Adrenal gland (tissue), 12 donors: ENCODE measurements around the gene NIPAL1. TPM values are rescaled to one million over a fixed set of nuclear protein-coding genes. Genes with fewer than 3 reads are reported as not detected.

Experiments
- DNase-seq, 7 donors: peaks; one replicate each; pipeline ENCODE4 v3.0.0-alpha.2; 2019 to 2020
- H3K27ac ChIP-seq, 5 donors: fragments of 200-600 bp; sonication (generic) in 4 of 5; 1 replicate in 3 of 5; 2 replicates in 2 of 5; pipeline versions ENCODE4 v1.5.1 to v1.8.0; 2016 to 2020; ENCODE audit warnings: mild to moderate bottlenecking in 1 of 5
- H3K27me3 ChIP-seq: fragments of 200-600 bp; 2 replicates; pipeline ENCODE4 v1.8.0; 2021
- H3K36me3 ChIP-seq, 2 donors: fragments of 200-600 bp; replicated peaks in 1 of 2; 1 replicate in 1 of 2; 2 replicates in 1 of 2; pipeline versions ENCODE4 v1.5.1 to v1.8.0; 2018 to 2022
- H3K4me1 ChIP-seq, 2 donors: fragments of 200-600 bp; replicated peaks in 1 of 2; 1 replicate in 1 of 2; 2 replicates in 1 of 2; pipeline versions ENCODE4 v1.5.1 to v1.8.0; 2018 to 2021
- H3K4me3 ChIP-seq, 4 donors: fragments of 200-600 bp; sonication (generic) in 3 of 4; one replicate each; pipeline ENCODE4 v1.5.1; 2016 to 2018
- H3K9me3 ChIP-seq, 3 donors: fragments of 200-600 bp; sonication (generic) in 1 of 3; replicated peaks in 1 of 3; 1 replicate in 2 of 3; 2 replicates in 1 of 3; pipeline versions ENCODE4 v1.5.1 to v1.8.0; 2016 to 2021
- POLR2A ChIP-seq, 2 donors: fragments of 450-650 bp; IDR thresholded peaks; one replicate each; pipeline ENCODE4 v1.6.1; 2017; ENCODE audit warnings: antibody characterized with exemption in 2 of 2, mild to moderate bottlenecking in 2 of 2, moderate library complexity in 1 of 2
- WGBS, 4 donors: extraction: QIAGEN DNeasy Blood & Tissue Kit in 2 of 4; methylation state at CpG; one replicate each; pipeline versions ENCODE4 v1.1.5 to v1.1.7; 2013 to 2017; 5-methylcytosine and 5-hydroxymethylcytosine counted together
- intact Hi-C, 2 donors: fragments of 100-400 bp; cut with DNase I; formaldehyde crosslinking; loops; one replicate each; pipeline versions ENCODE4 v1.14.1 to v1.15.0; 2022 to 2023
- polyA plus RNA-seq, 3 donors: library from polyadenylated mRNA; stranded (reverse); fragments of 200-250 nt in 2 of 3; fragments of 350-450 nt in 1 of 3; fragmentation: Illumina TruSeq in 1 of 3; extraction: RNeasy Lipid Tissue Mini Kit (QIAGEN cat#74804) in 1 of 3; gene quantifications; one replicate each; pipeline ENCODE4 v1.2.3, GENCODE V29; 2013 to 2014
- total RNA-seq, 9 donors: library from RNA; depleted of rRNA in 4 of 9; stranded (reverse); fragments of >200 nt in 4 of 9; fragments of 120-200 nt in 1 of 9; fragmentation: NEBNext Ultra II Directional in 1 of 9; extraction: Animal tissue kit (Norgen Biotek cat#: 25700) in 1 of 9; gene quantifications; one replicate each; pipeline versions ENCODE4 v1.1.0 to v1.2.4, GENCODE V29; 2013 to 2023
- TF ChIP-seq, protein P1 (sequence below), 6 experiments: fragments of 450-650 bp in 4 of 6; fragments of 200-600 bp in 2 of 6; sonication (generic) in 1 of 6; IDR thresholded peaks; 1 replicate in 5 of 6; 2 replicates in 1 of 6; pipeline versions ENCODE4 v1.5.1 to v1.8.0; 2016 to 2021; ENCODE audit warnings: antibody characterized with exemption in 6 of 6, mild to moderate bottlenecking in 2 of 6, moderate library complexity in 1 of 6
- donor health status: healthy with polysubstance abuse.
- donor health status: Bipolar disorder and iron deficiency.
- donor health status: DM: yes; HTN: yes; CAD: no.
- donor health status: DM: no; HTN: no; CAD: no.
- donor health status: DM: no; HTN: no; CAD: no.
- donor health status: DM: yes; HTN: yes; CAD: no.

Gene NIPAL1
- total and polyA plus RNA-seq, 12 donors: 0.03 to 1.5 (median 0.75) TPM; not detected in 1

DNA sequence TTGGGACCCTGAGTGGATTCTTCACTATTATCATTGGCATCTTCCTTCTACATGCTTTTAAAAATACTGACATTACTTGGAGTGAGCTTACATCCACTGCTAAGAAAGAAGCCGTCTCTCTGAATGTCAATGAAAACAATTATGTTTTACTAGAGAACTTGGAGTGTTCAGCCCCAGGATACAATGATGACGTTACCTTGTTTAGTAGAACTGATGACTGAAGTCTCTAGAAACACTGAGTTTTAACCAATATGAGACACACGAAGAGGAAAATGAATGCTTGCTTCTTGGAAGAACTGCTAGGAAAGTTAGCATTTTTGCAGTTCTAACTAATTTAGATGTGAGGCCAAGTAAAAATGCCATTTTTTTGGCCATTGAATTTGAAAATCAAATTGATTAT, 19.4 kb downstream of the NIPAL1 start:
- 89 to 92% (median 91%) methylated on average over 3 of the region's 3 CpGs for WGBS, 4 donors
- Histone ChIP-seq H3K4me1 (peaks cover 6 to 8% of the 10 kb centered on the region in 2 donors), H3K9me3 (no peaks in the 10 kb centered on the region), H3K36me3 (no peaks in the 10 kb centered on the region), H3K27me3 (no peaks in the 10 kb centered on the region), H3K4me3 (no peak overlapping the region), H3K27ac (no peak overlapping the region)
- no peak for DNase-seq
- intact Hi-C loops: no loop called here
- TF ChIP-seq, protein P1, sequence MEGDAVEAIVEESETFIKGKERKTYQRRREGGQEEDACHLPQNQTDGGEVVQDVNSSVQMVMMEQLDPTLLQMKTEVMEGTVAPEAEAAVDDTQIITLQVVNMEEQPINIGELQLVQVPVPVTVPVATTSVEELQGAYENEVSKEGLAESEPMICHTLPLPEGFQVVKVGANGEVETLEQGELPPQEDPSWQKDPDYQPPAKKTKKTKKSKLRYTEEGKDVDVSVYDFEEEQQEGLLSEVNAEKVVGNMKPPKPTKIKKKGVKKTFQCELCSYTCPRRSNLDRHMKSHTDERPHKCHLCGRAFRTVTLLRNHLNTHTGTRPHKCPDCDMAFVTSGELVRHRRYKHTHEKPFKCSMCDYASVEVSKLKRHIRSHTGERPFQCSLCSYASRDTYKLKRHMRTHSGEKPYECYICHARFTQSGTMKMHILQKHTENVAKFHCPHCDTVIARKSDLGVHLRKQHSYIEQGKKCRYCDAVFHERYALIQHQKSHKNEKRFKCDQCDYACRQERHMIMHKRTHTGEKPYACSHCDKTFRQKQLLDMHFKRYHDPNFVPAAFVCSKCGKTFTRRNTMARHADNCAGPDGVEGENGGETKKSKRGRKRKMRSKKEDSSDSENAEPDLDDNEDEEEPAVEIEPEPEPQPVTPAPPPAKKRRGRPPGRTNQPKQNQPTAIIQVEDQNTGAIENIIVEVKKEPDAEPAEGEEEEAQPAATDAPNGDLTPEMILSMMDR (IDR thresholded peaks at IDR 0.05): no peak
- TF ChIP-seq POLR2A (IDR thresholded peaks at IDR 0.05): no peak

DNA sequence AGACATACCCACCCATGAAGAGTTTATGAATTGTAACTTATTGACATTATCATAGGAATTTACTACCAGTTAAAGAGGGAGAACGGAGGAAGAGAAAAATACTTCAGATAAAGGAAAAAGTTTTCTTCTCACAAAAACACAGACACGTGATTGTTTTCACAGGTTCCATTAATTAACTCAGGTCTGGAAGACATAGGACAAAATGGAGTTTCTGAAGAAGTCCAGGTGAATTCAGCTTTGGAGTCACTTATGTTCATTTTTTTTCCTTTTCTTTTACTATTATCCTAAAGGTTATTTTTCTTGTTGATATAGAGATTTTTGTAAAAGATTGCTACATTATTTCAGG, 20.5 kb downstream of the NIPAL1 start:
- intact Hi-C loops: no loop called here
- DNase-seq: no peak
- TF ChIP-seq, protein P1 (IDR thresholded peaks at IDR 0.05): no peak
- no peak for TF ChIP-seq POLR2A (IDR thresholded peaks at IDR 0.05)
- no peak overlapping the region for H3K27ac ChIP-seq
- WGBS, 4 donors: 68 to 82% (median 70%) methylated on average over 2 of the region's 2 CpGs
- no peak overlapping the region for H3K4me3 ChIP-seq
- H3K4me1 ChIP-seq: peaks cover 6 to 7% of the 10 kb centered on the region in 2 donors
- H3K27me3 ChIP-seq: no peaks in the 10 kb centered on the region
- no peaks in the 10 kb centered on the region for H3K36me3 ChIP-seq
- H3K9me3 ChIP-seq: no peaks in the 10 kb centered on the region

DNA sequence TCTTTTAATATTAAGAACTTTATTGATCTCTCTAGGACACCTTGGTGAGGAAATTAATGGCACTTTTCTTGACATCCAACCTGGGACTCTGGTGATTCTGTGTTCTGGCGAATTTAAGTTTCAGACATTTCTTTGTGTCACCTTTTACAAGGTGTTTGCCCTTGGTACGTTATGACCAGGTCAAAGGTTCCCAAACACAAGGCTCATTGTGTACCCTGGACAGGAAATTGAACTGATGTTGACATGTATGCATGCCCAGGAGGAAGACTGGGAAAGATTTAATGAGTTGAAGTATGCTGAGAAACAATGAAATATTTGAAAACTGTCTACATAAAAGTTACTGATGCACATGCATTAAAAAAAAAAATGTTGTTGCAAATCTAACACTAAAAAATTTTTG, 22.1 kb downstream of the NIPAL1 start:
- no peaks in the 10 kb centered on the region for H3K4me1 ChIP-seq
- no peak for DNase-seq
- H3K36me3 ChIP-seq: no peaks in the 10 kb centered on the region
- H3K27me3 ChIP-seq: no peaks in the 10 kb centered on the region
- no peak overlapping the region for H3K27ac ChIP-seq
- 7 to 13% (median 11%) methylated on average over 2 of the region's 2 CpGs for WGBS, 4 donors
- intact Hi-C loops: no loop called here
- no peak overlapping the region for H3K4me3 ChIP-seq
- TF ChIP-seq, protein P1 (IDR thresholded peaks at IDR 0.05): no peak
- no peak for TF ChIP-seq POLR2A (IDR thresholded peaks at IDR 0.05)
- no peaks in the 10 kb centered on the region for H3K9me3 ChIP-seq

DNA sequence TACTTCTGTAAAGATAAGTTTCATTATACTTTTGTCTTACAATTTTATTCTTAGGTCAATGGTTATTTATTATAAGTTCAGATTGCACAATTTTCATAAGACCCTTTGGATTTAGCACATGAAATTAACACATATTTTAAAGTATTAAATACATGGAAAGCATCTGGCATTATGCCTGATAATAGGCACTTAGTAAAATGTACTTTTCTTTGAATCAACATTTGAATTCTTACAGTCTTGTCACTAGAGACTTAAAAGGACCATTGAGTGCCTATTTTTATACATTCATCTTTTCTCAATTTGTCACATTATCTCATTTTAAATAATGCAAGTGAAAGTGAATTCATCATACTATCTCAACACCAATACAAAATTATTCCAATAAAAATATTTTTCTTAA, 23.0 kb downstream of the NIPAL1 start:
- Histone ChIP-seq H3K4me3 (no peak overlapping the region), H3K4me1 (no peaks in the 10 kb centered on the region), H3K27ac (no peak overlapping the region), H3K27me3 (no peaks in the 10 kb centered on the region), H3K36me3 (no peaks in the 10 kb centered on the region), H3K9me3 (no peaks in the 10 kb centered on the region)
- intact Hi-C loops: no loop called here
- no peak for DNase-seq
- TF ChIP-seq, protein P1 (IDR thresholded peaks at IDR 0.05): no peak
- TF ChIP-seq POLR2A (IDR thresholded peaks at IDR 0.05): no peak
